Measurements from ENCODE around the gene MYL3. TPM values are rescaled to one million over a fixed set of nuclear protein-coding genes. Genes with fewer than 3 reads are reported as not detected.
"Not testable (repeated sequence)": the region's sequence is repeated elsewhere in the genome, so short reads cannot be mapped to it uniquely, and the experiment has no call there.

MYL3 gene
- 7,440 TPM for total RNA-seq
- long read RNA-seq, transcript MYL3-202 (6 exons, 1,012 nt) = minor isoform, 489 of 2,778 reads
- long read RNA-seq, transcript MYL3-201 (7 exons, 924 nt) = major isoform, 1,841 of 2,778 reads
- long read RNA-seq, partial matches to known transcripts = 191 of 2,778 reads
- long read RNA-seq, other reads (novel, unspliced or antisense) = 257 of 2,778 reads

DNA sequence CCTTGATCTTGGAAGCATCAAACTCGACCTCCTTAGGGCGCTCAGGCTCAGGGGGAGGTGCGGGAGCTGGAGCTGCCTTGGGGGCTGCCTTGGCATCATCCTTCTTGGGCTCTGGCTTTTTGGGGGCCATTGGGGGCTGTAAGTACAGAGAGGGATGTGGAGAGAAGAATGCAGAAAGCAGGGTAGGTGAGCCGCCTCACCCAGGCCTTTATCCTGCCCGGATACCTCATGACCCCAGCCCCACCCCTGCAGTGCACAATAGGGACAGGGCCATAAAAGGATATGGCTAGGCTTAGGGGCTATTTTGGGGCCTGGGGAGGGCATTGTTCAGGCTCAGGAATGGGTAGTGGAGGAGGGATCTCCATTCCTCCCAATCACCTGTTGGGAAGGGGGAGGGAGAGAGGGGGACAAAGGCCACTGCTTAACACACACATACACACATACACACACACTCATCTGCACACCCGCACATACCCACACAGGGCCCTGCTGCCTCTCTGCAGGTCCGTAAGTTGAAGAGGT lies at the start of gene MYL3:
Gene MYL3, minus strand, starts transcription at position 184 of the 522 bp plus-strand sequence. Its CDS starts 54 bp downstream, at position 130.
- Histone ChIP-seq H3K4me1 (peaks cover 82% of the 10 kb centered on the region), H3K36me3 (peaks cover 39% of the 10 kb centered on the region), H3K27me3 (ENCODE audit: low read depth) (no peaks in the 10 kb centered on the region), H3K27ac (replicated peaks) (peak within 1 kb of the TSS; percentile 95), H3K9me3 (replicated peaks) (no peaks in the 10 kb centered on the region), H3K4me3 (peak within 1 kb of the TSS; percentile 70)
- peak; percentile 73 for DNase-seq
- TF ChIP-seq, protein P1, sequence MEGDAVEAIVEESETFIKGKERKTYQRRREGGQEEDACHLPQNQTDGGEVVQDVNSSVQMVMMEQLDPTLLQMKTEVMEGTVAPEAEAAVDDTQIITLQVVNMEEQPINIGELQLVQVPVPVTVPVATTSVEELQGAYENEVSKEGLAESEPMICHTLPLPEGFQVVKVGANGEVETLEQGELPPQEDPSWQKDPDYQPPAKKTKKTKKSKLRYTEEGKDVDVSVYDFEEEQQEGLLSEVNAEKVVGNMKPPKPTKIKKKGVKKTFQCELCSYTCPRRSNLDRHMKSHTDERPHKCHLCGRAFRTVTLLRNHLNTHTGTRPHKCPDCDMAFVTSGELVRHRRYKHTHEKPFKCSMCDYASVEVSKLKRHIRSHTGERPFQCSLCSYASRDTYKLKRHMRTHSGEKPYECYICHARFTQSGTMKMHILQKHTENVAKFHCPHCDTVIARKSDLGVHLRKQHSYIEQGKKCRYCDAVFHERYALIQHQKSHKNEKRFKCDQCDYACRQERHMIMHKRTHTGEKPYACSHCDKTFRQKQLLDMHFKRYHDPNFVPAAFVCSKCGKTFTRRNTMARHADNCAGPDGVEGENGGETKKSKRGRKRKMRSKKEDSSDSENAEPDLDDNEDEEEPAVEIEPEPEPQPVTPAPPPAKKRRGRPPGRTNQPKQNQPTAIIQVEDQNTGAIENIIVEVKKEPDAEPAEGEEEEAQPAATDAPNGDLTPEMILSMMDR (IDR thresholded peaks at IDR 0.05; ENCODE audit: borderline replicate concordance) = no peak
- intact Hi-C loops (cut with micrococcal nuclease) = loop anchor here (5.0 kb wide), 1 partner anchor 34 kb away; no protein-coding TSS in a partner anchor

DNA sequence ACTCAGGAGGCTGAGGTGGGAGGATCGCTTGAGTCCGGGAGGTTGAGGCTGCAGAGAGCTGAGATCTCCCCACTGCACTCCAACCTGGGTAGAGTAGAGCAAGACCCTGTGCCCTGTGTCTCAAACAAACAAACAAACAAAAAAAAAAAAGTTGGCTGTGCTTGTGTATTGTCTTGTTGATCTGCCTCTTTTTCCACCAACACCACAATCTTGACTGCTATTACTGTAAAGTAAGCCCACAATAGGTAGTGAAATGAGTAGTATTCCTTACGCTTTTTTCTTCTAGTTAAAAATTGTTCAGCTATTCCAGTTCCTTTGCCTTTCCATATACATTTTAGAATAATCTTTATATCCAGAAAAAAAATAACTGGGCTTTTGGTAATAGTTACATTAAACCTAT lies 49.7 kb upstream of the MYL3 start:
- intact Hi-C loops (cut with micrococcal nuclease) = no loop called here
- Histone ChIP-seq H3K4me3 (no peak overlapping the region), H3K27ac (replicated peaks) (no peak overlapping the region), H3K4me1 (peaks cover 39% of the 10 kb centered on the region), H3K27me3 (ENCODE audit: low read depth) (no peaks in the 10 kb centered on the region), H3K9me3 (replicated peaks) (peaks cover 9% of the 10 kb centered on the region), H3K36me3 (peaks cover 15% of the 10 kb centered on the region)
- peak; percentile 4 for DNase-seq
- TF ChIP-seq, protein P1 (IDR thresholded peaks at IDR 0.05; ENCODE audit: borderline replicate concordance) = no peak

DNA sequence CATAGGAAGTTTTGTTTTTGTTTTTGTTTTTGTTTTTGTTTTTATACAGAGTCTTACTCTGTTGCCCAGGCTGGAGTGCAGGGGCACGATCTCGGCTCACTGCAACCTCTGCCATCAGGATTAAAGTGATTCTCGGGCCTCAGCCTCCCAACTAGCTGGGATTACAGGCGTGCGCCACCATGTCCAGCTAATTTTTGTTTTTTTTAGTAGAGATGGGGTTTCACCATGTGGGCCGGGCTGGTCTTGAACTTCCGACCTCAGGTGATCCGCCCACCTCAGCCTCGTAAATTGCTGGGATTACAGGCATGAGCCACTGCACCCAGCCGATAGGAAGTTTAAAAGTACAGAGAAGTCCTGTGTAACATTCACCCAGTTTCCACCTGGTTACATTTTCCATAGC lies 47.7 kb upstream of the MYL3 start:
- H3K4me3 ChIP-seq; H3K27me3 ChIP-seq (ENCODE audit: low read depth); intact Hi-C loops (cut with micrococcal nuclease); H3K27ac ChIP-seq (replicated peaks); H3K9me3 ChIP-seq (replicated peaks); H3K36me3 ChIP-seq; DNase-seq: not testable (repeated sequence)
- peaks cover 42% of the 10 kb centered on the region for H3K4me1 ChIP-seq

DNA sequence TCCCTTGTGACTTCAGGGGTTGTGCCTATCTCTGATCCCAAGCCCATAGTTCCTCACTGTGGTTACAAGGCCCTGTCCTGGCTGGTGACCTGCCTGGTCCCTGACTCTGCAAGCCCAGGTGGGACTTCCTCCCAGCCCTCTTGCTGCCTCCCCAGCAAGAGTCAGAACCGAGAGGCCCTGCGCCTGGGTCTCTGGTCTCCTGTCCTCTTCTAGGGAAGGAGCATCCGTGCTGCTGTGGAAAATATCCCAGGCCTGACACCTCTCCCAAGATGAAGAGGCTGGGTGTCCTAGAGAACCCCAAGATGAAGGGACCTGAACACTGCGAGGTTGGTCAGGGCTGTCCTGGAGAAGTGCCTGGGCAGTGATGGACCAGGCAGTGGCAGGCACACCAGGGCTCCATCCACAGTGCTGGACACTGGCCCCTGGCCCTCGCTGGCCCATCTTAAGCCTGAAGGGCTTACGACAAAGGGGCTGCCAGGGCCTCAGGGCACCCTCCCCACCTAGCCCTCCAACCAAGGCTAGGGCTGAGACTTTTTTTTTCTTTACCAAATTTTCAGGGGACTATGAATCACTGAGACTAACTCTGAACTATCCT lies 47.0 kb upstream of the MYL3 start:
- intact Hi-C loops (cut with micrococcal nuclease) = no loop called here
- Histone ChIP-seq H3K4me1 (peaks cover 42% of the 10 kb centered on the region), H3K27me3 (ENCODE audit: low read depth) (no peaks in the 10 kb centered on the region), H3K36me3 (no peaks in the 10 kb centered on the region), H3K27ac (replicated peaks) (no peak overlapping the region), H3K9me3 (replicated peaks) (no peaks in the 10 kb centered on the region), H3K4me3 (no peak overlapping the region)
- TF ChIP-seq, protein P1 (IDR thresholded peaks at IDR 0.05; ENCODE audit: borderline replicate concordance) = no peak
- no peak for DNase-seq

DNA sequence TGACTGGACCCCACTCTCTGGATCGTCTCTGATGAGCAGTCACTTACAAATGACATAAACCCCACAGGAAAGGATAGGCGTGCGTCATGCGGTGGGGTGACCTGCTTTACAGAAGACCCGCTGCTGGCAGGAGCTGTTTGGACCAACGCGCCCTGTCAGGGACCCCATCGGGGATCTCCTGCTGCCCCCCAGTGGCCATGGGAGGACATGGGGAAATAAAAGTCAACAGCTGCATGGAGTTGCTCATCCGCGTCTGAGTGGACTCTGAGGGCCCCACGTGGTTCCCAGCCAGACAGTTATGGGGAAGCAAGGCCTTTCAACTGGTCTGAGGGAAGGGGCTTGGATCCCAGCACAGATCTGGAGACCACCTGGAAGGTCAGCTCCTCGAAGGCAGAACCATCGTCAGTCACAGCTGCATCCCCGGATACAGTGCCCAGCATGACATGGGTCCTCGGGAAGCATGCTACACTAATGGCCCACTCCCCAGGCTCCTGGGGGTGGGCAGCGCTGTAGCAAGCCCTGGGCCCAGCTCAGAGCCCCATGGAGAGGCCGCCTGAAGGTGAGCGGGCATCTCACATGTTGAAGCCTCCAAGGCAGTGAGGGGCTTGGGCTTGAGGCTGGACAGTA lies 46.4 kb upstream of the MYL3 start:
- Histone ChIP-seq H3K36me3 (no peaks in the 10 kb centered on the region), H3K9me3 (replicated peaks) (no peaks in the 10 kb centered on the region), H3K4me3 (peak overlapping the region; percentile 17), H3K4me1 (peaks cover 42% of the 10 kb centered on the region), H3K27ac (replicated peaks) (no peak overlapping the region), H3K27me3 (ENCODE audit: low read depth) (no peaks in the 10 kb centered on the region)
- TF ChIP-seq, protein P1 (IDR thresholded peaks at IDR 0.05; ENCODE audit: borderline replicate concordance) = peak; percentile 89
- intact Hi-C loops (cut with micrococcal nuclease) = loop anchor here (5.0 kb wide), 1 partner anchor 202 kb away; no protein-coding TSS in a partner anchor
- peak; percentile 85 for DNase-seq

Data from left ventricle myocardium inferior (tissue), 1 donor.